ENCODE results near the gene ITPR2.
"Not testable (repeated sequence)": the region's sequence is repeated elsewhere in the genome, so short reads cannot be mapped to it uniquely, and the experiment has no call there.

DNA sequence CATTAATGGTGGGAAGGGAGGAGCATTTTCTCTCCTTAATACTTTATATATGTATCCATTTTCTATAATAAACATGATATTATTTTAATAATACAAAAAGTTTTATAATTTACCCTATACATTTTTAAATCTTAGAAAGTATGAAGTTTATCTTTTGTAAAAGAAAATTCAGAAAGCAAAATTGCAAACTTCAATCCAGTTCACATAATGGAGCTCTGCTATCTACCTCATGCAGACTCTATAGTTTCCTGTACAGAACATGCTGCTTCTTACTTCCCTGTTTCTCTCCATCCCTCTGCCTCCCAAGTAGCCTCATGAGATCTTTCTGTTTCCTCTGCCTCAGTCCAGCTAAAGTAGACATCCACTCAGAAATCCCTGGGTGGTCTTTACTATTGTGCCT, 402.4 kb downstream of the ITPR2 start:
- not testable (repeated sequence) for TF ChIP-seq RAD21 (IDR thresholded peaks at IDR 0.05 in 1 of 2, conservative IDR thresholded peaks at IDR 0.05 in 1 of 2; ENCODE audit: low read depth in 2 of 2, low read length in 2 of 2); BACH1 (IDR thresholded peaks at IDR 0.05; ENCODE audit: low read length); RNF2 (IDR thresholded peaks at IDR 0.05; ENCODE audit: borderline replicate concordance, low read depth, low read length, missing control alignments, poor library complexity, severe bottlenecking); JUND (IDR thresholded peaks at IDR 0.05; ENCODE audit: low read length)
